Caco-2 (cell line): ENCODE data around the gene SLC6A20. TPM values are rescaled to one million over a fixed set of nuclear protein-coding genes. Genes with fewer than 3 reads are reported as not detected.

Experiments used
- BruUV-seq: library from RNA; stranded (reverse); fragments of 400-500 nt; replicated peaks from 2 replicates; lab custom pipeline; 2021; lab: Mats Ljungman, UMichigan
- CTCF ChIA-PET: fragments of 300-600 bp; sonication (Branson Sonifier 250); formaldehyde crosslinking; loops from one replicate; lab custom pipeline; 2022; ENCODE audit warnings: antibody characterized with exemption; lab: Charles Lee
- POLR2A ChIA-PET: fragments of 300-600 bp; sonication (Branson Sonifier 250); formaldehyde crosslinking; loops from one replicate; lab custom pipeline; 2022; ENCODE audit warnings: antibody characterized with exemption; lab: Charles Lee
- DNase-seq, 2 experiments: peaks; one replicate each; pipeline versions ENCODE4 v3.0.0 to v3.0.0-alpha.2; 2020 to 2022
- H3K27me3 ChIP-seq: replicated peaks from 2 replicates; pipeline ENCODE4 v1.6.0; 2011; ENCODE audit warnings: low read length; ENCODE audit not compliant: control insufficient read depth, insufficient read depth
- H3K36me3 ChIP-seq: 2 replicates; pipeline ENCODE4 v1.5.1; 2011; ENCODE audit warnings: low read length; ENCODE audit not compliant: control insufficient read depth, insufficient read depth
- H3K4me1 ChIP-seq: fragments of 250-450 bp; sonication (Bioruptor Pico); 2 replicates; pipeline ENCODE4 v1.5.1; 2020; ENCODE audit warnings: mild to moderate bottlenecking
- H3K4me3 ChIP-seq: 2 replicates; pipeline ENCODE4 v1.5.1; 2011; ENCODE audit warnings: low read depth, mild to moderate bottlenecking, control low read depth, low read length
- H3K9me3 ChIP-seq: fragments of 250-450 bp; sonication (Bioruptor Pico); 2 replicates; pipeline ENCODE4 v1.5.1; 2020; ENCODE audit warnings: mild to moderate bottlenecking, moderate library complexity
- H3K27ac Mint-ChIP-seq: one replicate; pipeline ENCODE4 v1.8.0; 2022; ENCODE audit warnings: mixed read lengths; ENCODE audit not compliant: unreplicated experiment
- H3K27me3 Mint-ChIP-seq: one replicate; pipeline ENCODE4 v1.8.0; 2022; ENCODE audit warnings: mixed read lengths; ENCODE audit not compliant: insufficient read depth, unreplicated experiment
- H3K36me3 Mint-ChIP-seq: one replicate; pipeline ENCODE4 v1.8.0; 2022; ENCODE audit warnings: mild to moderate bottlenecking, mixed read lengths; ENCODE audit not compliant: insufficient read depth, unreplicated experiment
- H3K4me1 Mint-ChIP-seq: one replicate; pipeline ENCODE4 v1.8.0; 2022; ENCODE audit warnings: low read depth, mixed read lengths; ENCODE audit not compliant: unreplicated experiment
- H3K4me3 Mint-ChIP-seq: one replicate; pipeline ENCODE4 v1.8.0; 2022; ENCODE audit warnings: mild to moderate bottlenecking, moderate library complexity, mixed read lengths; ENCODE audit not compliant: unreplicated experiment
- H3K9me3 Mint-ChIP-seq: one replicate; pipeline ENCODE4 v1.8.0; 2022; ENCODE audit warnings: mixed read lengths; ENCODE audit not compliant: unreplicated experiment
- intact Hi-C: fragments of 100-400 bp; cut with micrococcal nuclease; formaldehyde crosslinking; loops from one replicate; pipeline ENCODE4 v1.10.0; 2022; ENCODE audit not compliant: unreplicated experiment
- total RNA-seq: library from RNA; stranded (reverse); gene quantifications from 2 replicates; pipeline ENCODE4 v1.2.3, GENCODE V29; 2022
- TF ChIP-seq, protein P1 (sequence below), 2 experiments: fragments of 200-600 bp in 1 of 2; IDR thresholded peaks; 1 replicate in 1 of 2; 2 replicates in 1 of 2; pipeline versions ENCODE4 v1.5.1 to v1.8.0; 2011 to 2022; ENCODE audit warnings: antibody characterized with exemption in 1 of 2, control low read depth in 1 of 2, inconsistent platforms in 1 of 2, low read depth in 1 of 2, low read length in 1 of 2, mild to moderate bottlenecking in 1 of 2, moderate library complexity in 1 of 2; ENCODE audit not compliant: insufficient read depth in 1 of 2, severe bottlenecking in 1 of 2, unreplicated experiment in 1 of 2

Gene SLC6A20
- total RNA-seq, 1 experiment from 2014 or later = 0.39 TPM

DNA sequence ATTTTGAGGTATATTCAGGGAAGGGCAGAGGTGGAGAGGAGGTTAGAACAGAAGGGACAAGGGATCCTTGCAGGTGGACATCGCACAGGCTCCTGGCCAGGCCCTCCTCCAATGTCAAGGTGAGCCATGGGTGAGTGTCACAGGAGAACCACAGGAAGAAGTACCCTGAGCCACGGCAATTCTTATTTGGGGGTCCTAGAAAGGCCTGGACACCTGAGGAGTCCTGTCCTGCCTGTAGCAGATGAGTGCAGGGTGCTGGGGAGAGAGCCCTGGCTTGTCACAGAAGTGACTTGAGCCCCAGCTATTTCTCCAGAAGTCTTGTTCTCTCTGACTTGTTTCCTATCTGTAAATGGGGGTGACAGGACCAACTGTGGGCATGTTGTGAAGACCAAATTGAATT, 4.3 kb downstream of the SLC6A20 start:
- Histone ChIP-seq H3K4me1 (no peaks in the 10 kb centered on the region), H3K27me3 (no peaks in the 10 kb centered on the region), H3K9me3 (0 out of 2 replicates have a peak, but pooled peaks cover 4% of the 10 kb centered on the region), H3K4me3 (no peak overlapping the region), H3K36me3 (no peaks in the 10 kb centered on the region; the same call in 1 of the 2 replicates)
- Mint-ChIP-seq H3K9me3 (peaks cover 8% of the 10 kb centered on the region), H3K4me3 (no peak overlapping the region), H3K27ac (no peak overlapping the region), H3K27me3 (peaks cover 8% of the 10 kb centered on the region), H3K4me1 (peaks cover 5% of the 10 kb centered on the region), H3K36me3 (no peaks in the 10 kb centered on the region)
- BruUV-seq = no TSS peak
- POLR2A ChIA-PET = no interaction called here
- intact Hi-C loops = no loop called here
- CTCF ChIA-PET = no interaction called here
- TF ChIP-seq, protein P1, sequence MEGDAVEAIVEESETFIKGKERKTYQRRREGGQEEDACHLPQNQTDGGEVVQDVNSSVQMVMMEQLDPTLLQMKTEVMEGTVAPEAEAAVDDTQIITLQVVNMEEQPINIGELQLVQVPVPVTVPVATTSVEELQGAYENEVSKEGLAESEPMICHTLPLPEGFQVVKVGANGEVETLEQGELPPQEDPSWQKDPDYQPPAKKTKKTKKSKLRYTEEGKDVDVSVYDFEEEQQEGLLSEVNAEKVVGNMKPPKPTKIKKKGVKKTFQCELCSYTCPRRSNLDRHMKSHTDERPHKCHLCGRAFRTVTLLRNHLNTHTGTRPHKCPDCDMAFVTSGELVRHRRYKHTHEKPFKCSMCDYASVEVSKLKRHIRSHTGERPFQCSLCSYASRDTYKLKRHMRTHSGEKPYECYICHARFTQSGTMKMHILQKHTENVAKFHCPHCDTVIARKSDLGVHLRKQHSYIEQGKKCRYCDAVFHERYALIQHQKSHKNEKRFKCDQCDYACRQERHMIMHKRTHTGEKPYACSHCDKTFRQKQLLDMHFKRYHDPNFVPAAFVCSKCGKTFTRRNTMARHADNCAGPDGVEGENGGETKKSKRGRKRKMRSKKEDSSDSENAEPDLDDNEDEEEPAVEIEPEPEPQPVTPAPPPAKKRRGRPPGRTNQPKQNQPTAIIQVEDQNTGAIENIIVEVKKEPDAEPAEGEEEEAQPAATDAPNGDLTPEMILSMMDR (IDR thresholded peaks at IDR 0.05; ENCODE audit: insufficient read depth in 1 of 2, low read depth in 1 of 2, low read length in 1 of 2, severe bottlenecking in 1 of 2, unreplicated experiment in 1 of 2) = no peak
- DNase-seq = no peak

DNA sequence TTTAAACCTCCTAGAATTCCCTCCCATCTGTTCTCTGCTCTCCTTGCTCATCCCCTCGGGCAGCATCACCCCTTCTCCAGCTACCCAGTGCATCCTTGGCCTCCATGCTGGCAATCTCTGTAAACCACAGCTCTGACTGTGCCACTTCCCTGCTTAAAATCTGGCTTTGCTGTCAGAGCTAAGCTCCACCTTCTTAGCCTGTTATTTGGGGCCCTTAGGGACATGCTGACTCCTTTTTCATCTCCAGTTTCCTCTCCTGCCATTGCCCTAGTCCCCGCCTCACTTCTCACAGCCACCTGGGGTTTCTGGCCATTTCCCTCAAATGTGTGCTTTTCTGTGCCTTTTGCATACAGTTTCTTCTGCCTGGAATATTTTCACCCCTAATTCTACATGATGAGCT, 5.7 kb downstream of the SLC6A20 start:
- Histone ChIP-seq H3K4me1 (no peaks in the 10 kb centered on the region), H3K9me3 (0 out of 2 replicates have a peak, but pooled peaks cover 4% of the 10 kb centered on the region), H3K4me3 (no peak overlapping the region), H3K36me3 (no peaks in the 10 kb centered on the region; the same call in 1 of the 2 replicates), H3K27me3 (no peaks in the 10 kb centered on the region)
- peaks cover 9% of the 10 kb centered on the region for H3K27me3 Mint-ChIP-seq
- TF ChIP-seq, protein P1 (IDR thresholded peaks at IDR 0.05; ENCODE audit: insufficient read depth in 1 of 2, low read depth in 1 of 2, low read length in 1 of 2, severe bottlenecking in 1 of 2, unreplicated experiment in 1 of 2) = no peak
- H3K9me3 Mint-ChIP-seq = peaks cover 8% of the 10 kb centered on the region
- H3K4me3 Mint-ChIP-seq = no peak overlapping the region
- H3K4me1 Mint-ChIP-seq = peaks cover 5% of the 10 kb centered on the region
- ChIA-PET POLR2A (no interaction called here), CTCF (no interaction called here)
- DNase-seq = no peak
- no peak overlapping the region for H3K27ac Mint-ChIP-seq
- intact Hi-C loops = no loop called here
- BruUV-seq = no TSS peak
- H3K36me3 Mint-ChIP-seq = no peaks in the 10 kb centered on the region

DNA sequence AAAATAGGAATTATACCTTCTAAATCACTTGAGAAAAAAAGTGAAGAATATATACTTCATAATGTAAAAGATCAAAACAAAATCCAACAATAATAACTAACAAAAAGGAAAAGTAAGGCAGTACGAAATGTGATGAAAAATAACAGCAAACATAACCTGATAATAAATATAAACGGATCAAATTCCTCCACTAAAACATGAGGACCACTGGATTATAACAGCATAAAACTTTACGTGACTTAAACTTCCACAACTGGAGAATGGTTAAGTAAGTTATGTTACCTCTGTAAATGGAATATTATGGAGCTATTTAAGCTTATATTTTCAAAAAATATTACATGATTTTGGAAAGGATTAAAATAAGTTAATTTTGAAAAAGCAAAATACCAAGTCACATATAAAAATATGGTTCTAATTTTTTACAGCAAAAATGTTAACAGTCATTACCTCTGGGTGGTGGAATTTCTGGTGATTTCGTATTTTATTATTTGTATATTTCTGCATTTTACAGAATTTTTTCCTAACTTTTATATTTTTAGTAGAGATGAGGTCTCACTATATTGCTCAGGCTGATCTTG, 7.0 kb downstream of the SLC6A20 start:
- no peak overlapping the region for H3K27ac Mint-ChIP-seq
- 0 out of 2 replicates have a peak, but pooled peaks cover 4% of the 10 kb centered on the region for H3K9me3 ChIP-seq
- no peak overlapping the region for H3K4me3 ChIP-seq
- no peaks in the 10 kb centered on the region; the same call in 1 of the 2 replicates for H3K36me3 ChIP-seq
- H3K27me3 ChIP-seq = no peaks in the 10 kb centered on the region
- ChIA-PET POLR2A (no interaction called here), CTCF (no interaction called here)
- no TSS peak for BruUV-seq
- peaks cover 7% of the 10 kb centered on the region for H3K27me3 Mint-ChIP-seq
- no peak overlapping the region for H3K4me3 Mint-ChIP-seq
- peaks cover 8% of the 10 kb centered on the region for H3K9me3 Mint-ChIP-seq
- TF ChIP-seq, protein P1 (IDR thresholded peaks at IDR 0.05; ENCODE audit: insufficient read depth in 1 of 2, low read depth in 1 of 2, low read length in 1 of 2, severe bottlenecking in 1 of 2, unreplicated experiment in 1 of 2) = no peak
- intact Hi-C loops = no loop called here
- H3K4me1 Mint-ChIP-seq = no peaks in the 10 kb centered on the region
- H3K4me1 ChIP-seq = no peaks in the 10 kb centered on the region
- H3K36me3 Mint-ChIP-seq = no peaks in the 10 kb centered on the region
- no peak for DNase-seq
